Stimulated activated CD8-positive, alpha-beta memory T cell treated with anti-CD3 and anti-CD28 coated beads, Interleukin-7, amount 100 ng/mL, for 48 hours (primary cell): Measurements from ENCODE around the gene MYO15A.
A peak's percentile ranks its signal among the peaks of the same experiment; 100 is the strongest.

Experiments used
- DNase-seq, 2 donors: peaks; one replicate each; pipeline ENCODE4 v3.0.0-alpha.2; 2020; ENCODE audit warnings: low read depth in 1 of 2; ENCODE audit errors: extremely low read depth in 1 of 2

MYO15A gene

GRCh38 chr17:18183334-18184142 is 75.0 kb downstream of the MYO15A start, which contains the start of gene ALKBH5:
Gene ALKBH5 (plus strand): TSS chr17:18183828. CDS start chr17:18184244, 416 bp downstream.
- DNase-seq: peak; percentile 96 to 97

- DNase-seq: peak; percentile 36 to 63
Measured at GRCh38 chr17:18184143-18185031, 75.8 kb downstream of the MYO15A start.

- no peak for DNase-seq
Measured at GRCh38 chr17:18185391-18185790, 76.8 kb downstream of the MYO15A start.

- no peak for DNase-seq
Measured at GRCh38 chr17:18185832-18186626, 77.5 kb downstream of the MYO15A start.

- DNase-seq: no peak
Measured at GRCh38 chr17:18186627-18186982, 78.0 kb downstream of the MYO15A start.

GRCh38 chr17:18187226-18187625 is 78.7 kb downstream of the MYO15A start:
- DNase-seq: no peak

- peak; percentile 15 to 29 for DNase-seq
Measured at GRCh38 chr17:18187821-18188761, 79.5 kb downstream of the MYO15A start.

- DNase-seq: no peak
Measured at GRCh38 chr17:18190628-18191235, 82.2 kb downstream of the MYO15A start.

GRCh38 chr17:18191236-18191667 is 82.7 kb downstream of the MYO15A start:
- DNase-seq: no peak

- DNase-seq: no peak
Measured at GRCh38 chr17:18191967-18192366, 83.4 kb downstream of the MYO15A start.

GRCh38 chr17:18194394-18194793 is 85.8 kb downstream of the MYO15A start:
- no peak for DNase-seq

- DNase-seq: no peak
Measured at GRCh38 chr17:18194804-18195203, 86.2 kb downstream of the MYO15A start.

GRCh38 chr17:18195246-18195645 is 86.7 kb downstream of the MYO15A start:
- no peak for DNase-seq

GRCh38 chr17:18197535-18198194 is 89.1 kb downstream of the MYO15A start:
- DNase-seq: no peak

GRCh38 chr17:18198530-18198929 is 90.0 kb downstream of the MYO15A start:
- no peak for DNase-seq

- DNase-seq: no peak
Measured at GRCh38 chr17:18201108-18201507, 92.6 kb downstream of the MYO15A start.

GRCh38 chr17:18203308-18203707 is 94.8 kb downstream of the MYO15A start:
- DNase-seq: no peak

- no peak for DNase-seq
Measured at GRCh38 chr17:18205861-18206260, 97.3 kb downstream of the MYO15A start.

GRCh38 chr17:18206962-18207361 is 98.4 kb downstream of the MYO15A start:
- no peak for DNase-seq
